Lung (tissue), 12 donors: ENCODE data around the gene DUSP28. TPM values are rescaled to one million over a fixed set of nuclear protein-coding genes. Genes with fewer than 3 reads are reported as not detected.

Experiments
- ATAC-seq: fragments of 200-7000 bp; cut with Tn5 transposase; one replicate; pipeline ENCODE4 v1.9.1; 2020; ENCODE audit warnings: moderate number of reproducible peaks; ENCODE audit not compliant: insufficient read depth, low FRiP score
- DNase-seq, 3 donors: peaks; one replicate each; pipeline ENCODE4 v3.0.0-alpha.2; 2013 to 2017
- H3K27ac ChIP-seq, 2 donors: one replicate each; pipeline ENCODE4 v1.5.1; 2013; ENCODE audit warnings: mild to moderate bottlenecking in 2 of 2, moderate library complexity in 2 of 2, control low read depth in 1 of 2, inconsistent platforms in 1 of 2, low read depth in 1 of 2, low read length in 1 of 2
- H3K27me3 ChIP-seq, 3 donors: one replicate each; pipeline ENCODE4 v1.5.1; 2013; ENCODE audit warnings: low read length in 2 of 3; ENCODE audit not compliant: control insufficient read depth in 3 of 3, insufficient read depth in 3 of 3
- H3K36me3 ChIP-seq, 4 donors: one replicate each; pipeline ENCODE4 v1.5.1; 2013; ENCODE audit warnings: low read length in 4 of 4, mild to moderate bottlenecking in 1 of 4, moderate library complexity in 1 of 4; ENCODE audit not compliant: control insufficient read depth in 4 of 4, insufficient read depth in 4 of 4
- H3K4me1 ChIP-seq, 5 donors: one replicate each; pipeline ENCODE4 v1.5.1; 2013; ENCODE audit warnings: low read length in 5 of 5, mild to moderate bottlenecking in 2 of 5, moderate library complexity in 1 of 5; ENCODE audit not compliant: control insufficient read depth in 5 of 5, insufficient read depth in 5 of 5
- H3K4me3 ChIP-seq: one replicate; pipeline ENCODE4 v1.5.1; 2013; ENCODE audit warnings: mild to moderate bottlenecking, control low read depth, moderate library complexity
- H3K9ac ChIP-seq, 2 donors: one replicate each; pipeline ENCODE4 v1.5.1; 2013; ENCODE audit warnings: low read length in 2 of 2, control low read depth in 1 of 2; ENCODE audit not compliant: insufficient read depth in 1 of 2
- H3K9me3 ChIP-seq, 4 donors: one replicate each; pipeline ENCODE4 v1.5.1; 2013; ENCODE audit warnings: low read length in 3 of 4, mild to moderate bottlenecking in 1 of 4, moderate library complexity in 1 of 4; ENCODE audit not compliant: control insufficient read depth in 4 of 4, insufficient read depth in 3 of 4
- WGBS, 2 donors: extraction: QIAGEN DNeasy Blood & Tissue Kit; methylation state at CpG; one replicate each; pipeline ENCODE4 v1.1.7; 2013; 5-methylcytosine and 5-hydroxymethylcytosine counted together
- polyA plus RNA-seq, 2 donors: library from polyadenylated mRNA; stranded (reverse); fragments of 200-250 nt; gene quantifications; one replicate each; pipeline ENCODE4 v1.2.1, GENCODE V29; 2013
- total RNA-seq, 2 donors: library from RNA; depleted of rRNA in 1 of 2; stranded (reverse); fragments of >200 nt in 1 of 2; gene quantifications; one replicate each; pipeline ENCODE4 v1.2.1, GENCODE V29; 2014 to 2021
- TF ChIP-seq, protein P1 (sequence below): IDR thresholded peaks from 2 replicates; pipeline ENCODE4 v1.5.1; 2012; ENCODE audit warnings: mild to moderate bottlenecking; ENCODE audit errors: control extremely low read depth, extremely low read depth
- donor health status: control.
- donor health status: control.
- donor health status: Bipolar disorder and iron deficiency.
- donor health status: healthy.
- donor health status: DM: yes; HTN: yes; CAD: no.

DUSP28 gene
- total and polyA plus RNA-seq, 4 donors = 2.8 to 7.7 (median 5.2) TPM

- Histone ChIP-seq H3K4me1 (no peaks in the 10 kb centered on the region), H3K4me3 (no peak overlapping the region), H3K9me3 (peaks cover 0 to 10% (median under 1%) of the 10 kb centered on the region in 4 donors), H3K27ac (no peak overlapping the region), H3K9ac (no peak overlapping the region), H3K36me3 (peaks cover 0 to 24% (median 8%) of the 10 kb centered on the region in 4 donors), H3K27me3 (peaks cover 0 to 2% (median under 1%) of the 10 kb centered on the region in 3 donors)
- DNase-seq = no peak
- 98% methylated on average over 6 of the region's 6 CpGs for WGBS, 2 donors
- TF ChIP-seq, protein P1, sequence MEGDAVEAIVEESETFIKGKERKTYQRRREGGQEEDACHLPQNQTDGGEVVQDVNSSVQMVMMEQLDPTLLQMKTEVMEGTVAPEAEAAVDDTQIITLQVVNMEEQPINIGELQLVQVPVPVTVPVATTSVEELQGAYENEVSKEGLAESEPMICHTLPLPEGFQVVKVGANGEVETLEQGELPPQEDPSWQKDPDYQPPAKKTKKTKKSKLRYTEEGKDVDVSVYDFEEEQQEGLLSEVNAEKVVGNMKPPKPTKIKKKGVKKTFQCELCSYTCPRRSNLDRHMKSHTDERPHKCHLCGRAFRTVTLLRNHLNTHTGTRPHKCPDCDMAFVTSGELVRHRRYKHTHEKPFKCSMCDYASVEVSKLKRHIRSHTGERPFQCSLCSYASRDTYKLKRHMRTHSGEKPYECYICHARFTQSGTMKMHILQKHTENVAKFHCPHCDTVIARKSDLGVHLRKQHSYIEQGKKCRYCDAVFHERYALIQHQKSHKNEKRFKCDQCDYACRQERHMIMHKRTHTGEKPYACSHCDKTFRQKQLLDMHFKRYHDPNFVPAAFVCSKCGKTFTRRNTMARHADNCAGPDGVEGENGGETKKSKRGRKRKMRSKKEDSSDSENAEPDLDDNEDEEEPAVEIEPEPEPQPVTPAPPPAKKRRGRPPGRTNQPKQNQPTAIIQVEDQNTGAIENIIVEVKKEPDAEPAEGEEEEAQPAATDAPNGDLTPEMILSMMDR = no peak
- no peak for ATAC-seq
Observed at GRCh38 chr2:240525802-240526201, 34.4 kb upstream of the DUSP28 start.

DNA sequence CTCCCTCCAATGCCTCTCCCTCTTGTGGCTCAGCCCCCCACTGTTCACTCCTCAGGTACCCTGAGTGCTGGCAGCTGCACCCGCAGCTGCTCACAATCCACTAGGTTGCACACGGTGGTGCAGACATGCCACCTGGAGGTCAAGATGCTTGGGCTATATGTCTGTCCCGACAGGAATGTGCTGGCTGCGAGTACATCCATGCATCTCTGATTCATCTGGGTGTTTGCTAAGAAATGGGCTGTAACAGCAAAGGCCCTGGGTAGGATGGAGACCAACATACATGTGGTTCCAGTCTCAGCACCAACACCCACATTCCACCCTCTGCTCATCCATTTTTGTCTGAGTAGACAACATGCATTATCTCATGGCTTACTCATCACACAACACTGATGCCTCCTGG, 33.6 kb upstream of the DUSP28 start:
- Histone ChIP-seq H3K27ac (no peak overlapping the region), H3K4me3 (no peak overlapping the region), H3K4me1 (no peaks in the 10 kb centered on the region), H3K9me3 (peaks cover 0 to 10% (median 2%) of the 10 kb centered on the region in 4 donors), H3K27me3 (no peaks in the 10 kb centered on the region), H3K9ac (no peak overlapping the region), H3K36me3 (peaks cover 0 to 24% (median 8%) of the 10 kb centered on the region in 4 donors)
- TF ChIP-seq, protein P1 = no peak
- ATAC-seq = no peak
- 89 to 90% methylated on average over 4 of the region's 4 CpGs for WGBS, 2 donors
- no peak for DNase-seq

DNA sequence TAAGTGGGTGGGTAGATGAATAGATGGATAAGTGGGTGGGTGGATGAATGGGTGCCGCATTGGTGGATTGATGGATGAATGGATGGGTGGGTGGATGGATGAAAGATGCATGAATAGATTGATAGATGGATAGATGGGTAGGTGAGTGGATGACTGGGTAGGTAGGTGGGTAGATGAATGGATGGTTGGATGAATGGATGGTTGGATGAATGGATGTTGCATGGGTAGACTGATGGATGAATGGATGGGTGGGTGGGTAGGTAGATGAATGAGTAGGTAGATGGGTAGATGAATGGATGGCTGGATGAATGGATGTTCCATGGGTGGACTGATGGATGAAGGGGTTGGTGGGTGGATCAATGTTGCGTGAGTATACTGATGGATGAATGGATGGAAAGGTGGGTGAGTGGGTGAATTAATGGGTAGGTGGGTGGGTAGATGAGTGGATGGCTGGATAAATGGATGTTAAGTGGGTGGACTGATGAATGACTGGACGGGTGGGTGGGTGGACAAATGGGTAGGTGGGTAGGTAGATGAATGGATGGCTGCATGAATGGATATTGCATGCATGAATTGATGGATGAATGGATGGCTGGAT, 32.9 kb upstream of the DUSP28 start:
- peaks cover 0 to 24% (median 8%) of the 10 kb centered on the region in 4 donors for H3K36me3 ChIP-seq
- ATAC-seq (no peak), DNase-seq (no peak)
- peaks cover 4 to 10% (median 5%) of the 10 kb centered on the region in 4 donors for H3K9me3 ChIP-seq
- 91 to 97% methylated on average over 3 of the region's 3 CpGs for WGBS, 2 donors
- no peak overlapping the region for H3K9ac ChIP-seq
- no peaks in the 10 kb centered on the region for H3K4me1 ChIP-seq
- TF ChIP-seq, protein P1 = no peak
- H3K4me3 ChIP-seq = no peak overlapping the region
- H3K27ac ChIP-seq = no peak overlapping the region
- H3K27me3 ChIP-seq = no peaks in the 10 kb centered on the region
